Activated naive CD4-positive, alpha-beta T cell treated with anti-CD3 and anti-CD28 coated beads for 36 hours (primary cell): ENCODE data around the gene GMEB2. TPM values are rescaled to one million over a fixed set of nuclear protein-coding genes. Genes with fewer than 3 reads are reported as not detected.
"Not testable (repeated sequence)": the region's sequence is repeated elsewhere in the genome, so short reads cannot be mapped to it uniquely, and the experiment has no call there.

Source experiments
- CTCF ChIA-PET: fragments of 350-600 bp; sonication (Branson Sonifier 250); formaldehyde crosslinking; loops from one replicate; lab custom pipeline; 2021; ENCODE audit warnings: antibody characterized with exemption; lab: Charles Lee
- DNase-seq: peaks from one replicate; pipeline ENCODE4 v3.0.0-alpha.2; 2020
- H3K27ac Mint-ChIP-seq: one replicate; pipeline ENCODE4 v1.8.0; 2021; ENCODE audit warnings: mild to moderate bottlenecking, mixed read lengths
- H3K27me3 Mint-ChIP-seq: one replicate; pipeline ENCODE4 v1.8.0; 2021; ENCODE audit warnings: low read depth, mixed read lengths
- H3K36me3 Mint-ChIP-seq: one replicate; pipeline ENCODE4 v1.8.0; 2021; ENCODE audit warnings: low read depth, mixed read lengths
- H3K4me1 Mint-ChIP-seq: one replicate; pipeline ENCODE4 v1.8.0; 2021; ENCODE audit warnings: low read depth, mixed read lengths
- H3K4me3 Mint-ChIP-seq: one replicate; pipeline ENCODE4 v1.8.0; 2021; ENCODE audit warnings: mild to moderate bottlenecking, moderate library complexity, mixed read lengths
- H3K9me3 Mint-ChIP-seq: one replicate; pipeline ENCODE4 v1.8.0; 2021; ENCODE audit warnings: mixed read lengths
- intact Hi-C: fragments of 100-400 bp; cut with micrococcal nuclease; formaldehyde crosslinking; loops from one replicate; pipeline ENCODE4 v1.15.1; 2023
- total RNA-seq, 2 experiments: library from RNA; stranded (reverse); gene quantifications; one replicate each; pipeline ENCODE4 v1.2.3, GENCODE V29; 2021

Gene GMEB2
- total RNA-seq, 2 experiments from 2014 or later, result 16.7 to 18.0 TPM

- intact Hi-C loops, result no loop called here
- Mint-ChIP-seq H3K27me3 (no peaks in the 10 kb centered on the region), H3K27ac (no peak overlapping the region), H3K36me3 (no peaks in the 10 kb centered on the region), H3K4me3 (no peak overlapping the region), H3K4me1 (peaks cover 8% of the 10 kb centered on the region), H3K9me3 (no peaks in the 10 kb centered on the region)
- CTCF ChIA-PET, result interaction anchor here (0.6 to 1.3 kb wide), 2 partner anchors 27 to 39 kb away, joined by 3 read pairs; partner anchors contain the start of gene PTK6
- DNase-seq, result no peak
Observed at GRCh38 chr20:63576311-63576710, 50.6 kb downstream of the GMEB2 start.

- Mint-ChIP-seq H3K27ac (no peak overlapping the region), H3K36me3 (no peaks in the 10 kb centered on the region), H3K27me3 (no peaks in the 10 kb centered on the region), H3K4me1 (peaks cover 3% of the 10 kb centered on the region), H3K4me3 (peak overlapping the region; percentile 32), H3K9me3 (no peaks in the 10 kb centered on the region)
- no peak for DNase-seq
- CTCF ChIA-PET, result interaction anchor here (0.6 kb wide), 1 partner anchor 94 kb away, joined by 3 read pairs; no protein-coding TSS in a partner anchor
- intact Hi-C loops, result no loop called here
Observed at GRCh38 chr20:63574829-63575743, 51.8 kb downstream of the GMEB2 start.

GRCh38 chr20:63574156-63574828 is 52.6 kb downstream of the GMEB2 start, which contains the start of gene HELZ2:
TSS of gene HELZ2 (minus strand) at chr20:63574239. CDS start at chr20:63572385, 1,854 bp downstream.
- intact Hi-C loops, result no loop called here
- peak within 1 kb of the TSS; percentile 73 for H3K4me3 Mint-ChIP-seq
- DNase-seq, result peak; percentile 73
- peaks cover 3% of the 10 kb centered on the region for H3K4me1 Mint-ChIP-seq
- no peaks in the 10 kb centered on the region for H3K9me3 Mint-ChIP-seq
- H3K36me3 Mint-ChIP-seq, result no peaks in the 10 kb centered on the region
- CTCF ChIA-PET, result interaction anchor here (0.6 to 0.9 kb wide), 2 partner anchors 12 to 95 kb away, joined by 3 read pairs; no protein-coding TSS in a partner anchor
- H3K27ac Mint-ChIP-seq, result no peak within 1 kb of the TSS
- no peaks in the 10 kb centered on the region for H3K27me3 Mint-ChIP-seq

DNA sequence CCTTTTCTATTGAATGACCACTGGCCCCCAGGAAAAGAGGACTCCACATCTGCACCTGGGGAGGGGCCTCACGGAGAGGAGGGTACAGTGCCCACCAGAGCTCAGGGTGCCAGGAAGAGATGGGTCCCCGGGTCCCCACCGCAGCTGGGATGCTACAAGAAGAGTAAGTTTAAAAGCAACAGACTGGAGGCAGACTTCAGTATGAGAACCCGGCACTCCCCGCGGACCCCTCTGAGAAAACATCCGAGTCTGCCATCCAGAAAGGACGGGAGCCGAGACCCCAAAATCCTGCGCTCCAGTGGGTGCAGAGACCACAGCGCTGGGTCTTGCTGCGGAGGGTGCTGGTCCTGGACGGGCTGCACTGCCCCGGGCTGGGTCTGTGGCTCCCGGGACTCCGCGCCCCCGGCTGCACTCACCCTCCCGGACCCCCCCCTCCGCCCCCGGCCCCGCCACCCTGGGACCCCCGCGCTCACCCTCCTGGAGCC is 53.2 kb downstream of the GMEB2 start:
- no peak for DNase-seq
- H3K36me3 Mint-ChIP-seq, result no peaks in the 10 kb centered on the region
- no peaks in the 10 kb centered on the region for H3K27me3 Mint-ChIP-seq
- peaks cover 9% of the 10 kb centered on the region for H3K4me1 Mint-ChIP-seq
- no peaks in the 10 kb centered on the region for H3K9me3 Mint-ChIP-seq
- intact Hi-C loops, result no loop called here
- CTCF ChIA-PET, result interaction anchor here (0.6 to 0.9 kb wide), 3 partner anchors 12 to 293 kb away, joined by 3 to 4 read pairs (median 3); no protein-coding TSS in a partner anchor
- H3K27ac Mint-ChIP-seq, result no peak overlapping the region
- H3K4me3 Mint-ChIP-seq, result peak overlapping the region; percentile 73

DNA sequence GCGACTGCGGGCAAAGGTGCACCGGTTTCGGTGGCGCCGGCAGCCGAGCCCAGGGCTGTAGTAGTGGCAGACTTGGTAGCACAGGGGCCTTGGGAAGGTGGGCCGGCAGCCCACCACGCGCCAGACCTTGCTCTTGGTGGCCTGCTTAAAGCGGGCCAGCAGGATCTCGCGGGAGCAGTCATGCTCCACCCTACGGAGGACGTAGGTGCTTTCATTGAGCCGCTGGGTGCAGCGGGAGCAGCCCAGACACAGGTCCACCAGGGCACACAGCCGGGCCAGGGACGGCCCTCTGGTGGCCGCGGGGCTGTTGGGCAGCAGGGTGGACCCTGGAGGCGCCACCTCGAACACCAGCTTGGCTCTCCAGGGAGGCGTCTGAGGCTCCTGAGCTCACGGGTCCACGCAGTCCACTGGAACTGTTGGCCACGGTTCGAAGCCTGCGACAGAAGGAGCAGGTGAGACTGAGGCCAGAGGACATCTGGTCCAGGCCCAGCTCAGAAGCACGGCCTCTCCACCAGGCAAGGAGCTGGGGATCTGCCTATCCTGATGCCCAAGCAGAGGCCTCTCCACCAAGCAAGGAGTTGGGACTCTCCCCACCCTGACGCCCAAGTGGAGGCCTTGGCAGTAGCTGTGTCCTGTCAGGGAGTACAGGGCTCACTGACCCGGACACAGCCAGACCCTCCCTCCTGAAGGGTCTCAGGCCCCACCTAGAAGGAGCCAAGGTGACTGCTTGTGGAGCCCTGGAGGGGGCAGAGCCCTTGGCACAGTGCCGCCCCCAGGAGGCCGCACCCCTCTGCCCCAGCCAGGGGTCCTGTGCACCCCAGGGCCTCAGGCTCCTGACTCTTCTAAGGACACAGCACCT is 53.9 kb downstream of the GMEB2 start:
- no peak for DNase-seq
- intact Hi-C loops, result no loop called here
- H3K27me3 Mint-ChIP-seq, result no peaks in the 10 kb centered on the region
- no peaks in the 10 kb centered on the region for H3K9me3 Mint-ChIP-seq
- no peak overlapping the region for H3K27ac Mint-ChIP-seq
- CTCF ChIA-PET, result interaction anchor here (0.6 to 0.9 kb wide), 3 partner anchors 11 to 293 kb away, joined by 3 to 4 read pairs (median 3); no protein-coding TSS in a partner anchor
- H3K4me3 Mint-ChIP-seq, result peak overlapping the region; percentile 73
- peaks cover 15% of the 10 kb centered on the region for H3K4me1 Mint-ChIP-seq
- no peaks in the 10 kb centered on the region for H3K36me3 Mint-ChIP-seq

GRCh38 chr20:63572071-63572787 is 54.7 kb downstream of the GMEB2 start:
- H3K27ac Mint-ChIP-seq, result no peak overlapping the region
- no peaks in the 10 kb centered on the region for H3K36me3 Mint-ChIP-seq
- no peaks in the 10 kb centered on the region for H3K27me3 Mint-ChIP-seq
- H3K4me3 Mint-ChIP-seq, result no peak overlapping the region
- no peaks in the 10 kb centered on the region for H3K9me3 Mint-ChIP-seq
- H3K4me1 Mint-ChIP-seq, result peaks cover 22% of the 10 kb centered on the region
- intact Hi-C loops, result no loop called here
- CTCF ChIA-PET, result interaction anchor here (0.7 kb wide), 1 partner anchor 43 kb away, joined by 3 read pairs; no protein-coding TSS in a partner anchor
- DNase-seq, result no peak

DNA sequence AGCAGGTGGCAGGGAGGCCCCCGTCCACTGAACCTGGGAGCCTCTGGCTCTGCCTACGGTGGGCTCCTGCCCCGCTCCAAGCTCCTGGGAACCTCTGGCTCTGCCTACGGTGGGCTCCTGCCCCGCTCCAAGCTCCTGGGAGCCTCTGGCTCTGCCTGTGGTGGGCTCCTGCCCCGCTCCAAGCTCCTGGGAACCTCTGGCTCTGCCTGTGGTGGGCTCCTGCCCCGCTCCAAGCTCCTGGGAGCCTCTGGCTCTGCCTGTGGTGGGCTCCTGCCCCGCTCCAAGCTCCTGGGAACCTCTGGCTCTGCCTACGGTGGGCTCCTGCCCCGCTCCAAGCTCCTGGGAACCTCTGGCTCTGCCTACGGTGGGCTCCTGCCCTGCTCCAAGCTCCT is 55.8 kb downstream of the GMEB2 start:
- DNase-seq, H3K9me3 Mint-ChIP-seq, intact Hi-C loops, H3K36me3 Mint-ChIP-seq, H3K4me3 Mint-ChIP-seq, H3K27ac Mint-ChIP-seq, H3K27me3 Mint-ChIP-seq: not testable (repeated sequence)
- CTCF ChIA-PET, result interaction anchor here (1.3 kb wide), 1 partner anchor 19 kb away, joined by 3 read pairs; no protein-coding TSS in a partner anchor
- H3K4me1 Mint-ChIP-seq, result peaks cover 24% of the 10 kb centered on the region

GRCh38 chr20:63570281-63571086 is 56.4 kb downstream of the GMEB2 start:
- Mint-ChIP-seq H3K27me3 (no peaks in the 10 kb centered on the region), H3K27ac (no peak overlapping the region), H3K36me3 (no peaks in the 10 kb centered on the region), H3K4me3 (no peak overlapping the region), H3K9me3 (no peaks in the 10 kb centered on the region), H3K4me1 (peaks cover 24% of the 10 kb centered on the region)
- intact Hi-C loops, result no loop called here
- DNase-seq, result no peak
- CTCF ChIA-PET, result interaction anchor here (1.3 kb wide), 1 partner anchor 18 kb away, joined by 3 read pairs; no protein-coding TSS in a partner anchor

- no peak overlapping the region for H3K27ac Mint-ChIP-seq
- H3K4me3 Mint-ChIP-seq, result no peak overlapping the region
Observed at GRCh38 chr20:63568986-63569949, 57.6 kb downstream of the GMEB2 start.

More at GRCh38 chr20:63568986-63569949, 57.6 kb downstream of the GMEB2 start:
- intact Hi-C loops, result no loop called here
- DNase-seq, result no peak
- Mint-ChIP-seq H3K27me3 (no peaks in the 10 kb centered on the region), H3K4me1 (peaks cover 24% of the 10 kb centered on the region), H3K9me3 (no peaks in the 10 kb centered on the region), H3K36me3 (no peaks in the 10 kb centered on the region)
- CTCF ChIA-PET, result no interaction called here
